NT2/D1 (cell line): ENCODE data around the gene PAX2.

ENCODE experiments used
- DNase-seq: peaks from one replicate; pipeline ENCODE4 v3.0.0-alpha.2; 2011; ENCODE audit warnings: low read depth, low spot score
- H3K27me3 ChIP-seq: 2 replicates; pipeline ENCODE4 v1.6.0; 2011; ENCODE audit warnings: mild to moderate bottlenecking; ENCODE audit not compliant: insufficient read length, insufficient read depth
- H3K36me3 ChIP-seq: 2 replicates; pipeline ENCODE4 v1.6.1; 2011; ENCODE audit warnings: mild to moderate bottlenecking, low read length, mixed read lengths; ENCODE audit not compliant: insufficient read depth, insufficient read length
- H3K4me1 ChIP-seq: 2 replicates; pipeline ENCODE4 v1.5.1; 2011; ENCODE audit not compliant: insufficient read depth, insufficient read length
- H3K4me3 ChIP-seq: 2 replicates; pipeline ENCODE4 v1.5.1; 2011; ENCODE audit warnings: low read depth; ENCODE audit not compliant: insufficient read length
- H3K9ac ChIP-seq: 2 replicates; pipeline ENCODE4 v1.6.0; 2011; ENCODE audit warnings: low read depth; ENCODE audit not compliant: insufficient read length
- H3K9me3 ChIP-seq: 2 replicates; pipeline ENCODE4 v1.5.1; 2011; ENCODE audit warnings: mild to moderate bottlenecking, low read length; ENCODE audit not compliant: insufficient read depth
- SUZ12 ChIP-seq: IDR thresholded peaks from 2 replicates; pipeline ENCODE4 v1.6.1; 2011; ENCODE audit not compliant: insufficient read length, insufficient read depth; ENCODE audit errors: extremely low read depth
- YY1 ChIP-seq: IDR thresholded peaks from 2 replicates; pipeline ENCODE4 v1.6.1; 2011; ENCODE audit not compliant: insufficient read length, insufficient read depth
- ZNF274 ChIP-seq: IDR thresholded peaks from 2 replicates; pipeline ENCODE4 v1.6.1; 2011; ENCODE audit warnings: mild to moderate bottlenecking, low read depth, low read length

PAX2 gene

DNA sequence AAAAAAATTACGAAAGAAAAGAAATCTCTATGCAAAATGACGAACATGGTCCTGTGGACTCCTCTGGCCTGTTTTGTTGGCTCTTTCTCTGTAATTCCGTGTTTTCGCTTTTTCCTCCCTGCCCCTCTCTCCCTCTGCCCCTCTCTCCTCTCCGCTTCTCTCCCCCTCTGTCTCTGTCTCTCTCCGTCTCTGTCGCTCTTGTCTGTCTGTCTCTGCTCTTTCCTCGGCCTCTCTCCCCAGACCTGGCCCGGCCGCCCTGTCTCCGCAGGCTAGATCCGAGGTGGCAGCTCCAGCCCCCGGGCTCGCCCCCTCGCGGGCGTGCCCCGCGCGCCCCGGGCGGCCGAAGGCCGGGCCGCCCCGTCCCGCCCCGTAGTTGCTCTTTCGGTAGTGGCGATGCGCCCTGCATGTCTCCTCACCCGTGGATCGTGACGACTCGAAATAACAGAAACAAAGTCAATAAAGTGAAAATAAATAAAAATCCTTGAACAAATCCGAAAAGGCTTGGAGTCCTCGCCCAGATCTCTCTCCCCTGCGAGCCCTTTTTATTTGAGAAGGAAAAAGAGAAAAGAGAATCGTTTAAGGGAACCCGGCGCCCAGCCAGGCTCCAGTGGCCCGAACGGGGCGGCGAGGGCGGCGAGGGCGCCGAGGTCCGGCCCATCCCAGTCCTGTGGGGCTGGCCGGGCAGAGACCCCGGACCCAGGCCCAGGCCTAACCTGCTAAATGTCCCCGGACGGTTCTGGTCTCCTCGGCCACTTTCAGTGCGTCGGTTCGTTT is 83.9 kb downstream of the PAX2 start:
- no peaks in the 10 kb centered on the region for H3K9me3 ChIP-seq
- H3K9ac ChIP-seq, result peak overlapping the region; percentile 70
- peak overlapping the region; percentile 21 for H3K4me3 ChIP-seq
- TF ChIP-seq YY1 (no peak), ZNF274 (no peak)
- H3K36me3 ChIP-seq, result no peaks in the 10 kb centered on the region
- peaks cover 5% of the 10 kb centered on the region for H3K4me1 ChIP-seq
- peaks cover 96% of the 10 kb centered on the region for H3K27me3 ChIP-seq
- DNase-seq, result no peak

DNA sequence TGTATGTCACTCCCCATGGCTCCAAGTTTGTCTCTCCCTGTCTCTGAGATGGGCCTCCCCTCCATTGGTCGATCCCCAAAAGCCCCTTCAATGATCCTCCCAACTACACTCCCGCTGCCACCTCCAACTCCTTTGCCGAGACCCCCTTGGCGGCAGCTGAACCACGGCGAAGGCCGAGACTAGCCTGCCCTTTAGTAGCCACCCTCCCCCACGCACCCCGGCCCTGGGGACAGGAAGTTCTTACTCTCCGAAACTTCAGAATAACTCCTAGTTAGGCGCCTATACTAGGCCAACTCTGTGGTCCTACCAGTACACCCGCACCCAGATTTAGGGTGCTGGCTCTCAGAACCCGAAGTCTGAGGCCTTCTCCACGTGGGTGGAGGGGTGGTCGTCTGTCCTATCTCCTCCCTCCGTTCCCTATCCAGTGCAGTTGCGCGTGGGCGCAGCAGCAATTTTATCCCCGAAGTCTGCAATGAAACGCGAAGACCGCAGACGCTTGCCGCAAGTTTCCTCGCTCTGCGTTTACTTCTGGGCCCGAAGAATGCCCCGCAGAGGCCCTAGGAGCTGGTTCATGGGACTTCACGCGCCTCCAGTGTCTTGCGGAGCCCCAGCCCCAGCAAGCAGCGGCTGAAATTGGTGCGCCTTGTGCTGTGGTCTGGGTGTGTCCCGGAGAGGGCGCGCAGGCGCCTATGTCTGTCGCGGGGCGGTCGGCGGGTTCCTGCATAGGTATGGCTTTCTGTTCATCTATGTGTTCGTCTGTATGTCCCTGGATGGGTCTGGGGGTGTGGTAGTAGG is 84.7 kb downstream of the PAX2 start:
- no peak overlapping the region for H3K9ac ChIP-seq
- peaks cover 5% of the 10 kb centered on the region for H3K4me1 ChIP-seq
- TF ChIP-seq SUZ12 (no peak), ZNF274 (no peak), YY1 (no peak)
- DNase-seq, result no peak
- H3K36me3 ChIP-seq, result no peaks in the 10 kb centered on the region
- peaks cover 96% of the 10 kb centered on the region for H3K27me3 ChIP-seq
- H3K4me3 ChIP-seq, result no peak overlapping the region
- no peaks in the 10 kb centered on the region for H3K9me3 ChIP-seq

- H3K36me3 ChIP-seq, result no peaks in the 10 kb centered on the region
- TF ChIP-seq YY1 (no peak), SUZ12 (no peak), ZNF274 (no peak)
- peaks cover 5% of the 10 kb centered on the region for H3K4me1 ChIP-seq
- H3K9me3 ChIP-seq, result no peaks in the 10 kb centered on the region
- H3K27me3 ChIP-seq, result peaks cover 94% of the 10 kb centered on the region
- H3K4me3 ChIP-seq, result no peak overlapping the region
- H3K9ac ChIP-seq, result no peak overlapping the region
- no peak for DNase-seq
Observed at GRCh38 chr10:100830728-100831111, 85.3 kb downstream of the PAX2 start.

DNA sequence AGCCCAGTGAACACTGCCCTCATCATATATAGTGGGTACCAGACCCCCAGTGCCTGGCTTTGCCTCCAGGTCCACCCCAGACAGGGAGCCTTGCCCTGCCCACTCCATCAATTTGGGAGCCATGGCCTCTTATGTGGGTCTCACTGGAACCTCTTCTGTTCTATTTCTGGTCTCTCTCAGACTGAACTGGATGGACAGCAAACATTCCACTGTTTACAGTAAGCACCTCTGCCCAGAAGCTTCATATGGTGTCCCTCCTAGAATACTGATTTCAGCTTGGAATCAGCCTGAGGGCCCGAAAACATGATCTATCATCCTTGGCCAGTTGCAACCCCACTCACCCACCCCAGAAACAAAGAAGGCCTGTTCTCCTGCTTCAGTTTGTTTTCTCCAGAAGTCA is 86.4 kb downstream of the PAX2 start:
- peaks cover 84% of the 10 kb centered on the region for H3K27me3 ChIP-seq
- no peaks in the 10 kb centered on the region for H3K9me3 ChIP-seq
- no peak overlapping the region for H3K4me3 ChIP-seq
- DNase-seq, result no peak
- no peak overlapping the region for H3K9ac ChIP-seq
- no peaks in the 10 kb centered on the region for H3K36me3 ChIP-seq
- H3K4me1 ChIP-seq, result peaks cover 5% of the 10 kb centered on the region
- no peak for TF ChIP-seq ZNF274
- no peak for TF ChIP-seq YY1
- TF ChIP-seq SUZ12, result no peak

DNA sequence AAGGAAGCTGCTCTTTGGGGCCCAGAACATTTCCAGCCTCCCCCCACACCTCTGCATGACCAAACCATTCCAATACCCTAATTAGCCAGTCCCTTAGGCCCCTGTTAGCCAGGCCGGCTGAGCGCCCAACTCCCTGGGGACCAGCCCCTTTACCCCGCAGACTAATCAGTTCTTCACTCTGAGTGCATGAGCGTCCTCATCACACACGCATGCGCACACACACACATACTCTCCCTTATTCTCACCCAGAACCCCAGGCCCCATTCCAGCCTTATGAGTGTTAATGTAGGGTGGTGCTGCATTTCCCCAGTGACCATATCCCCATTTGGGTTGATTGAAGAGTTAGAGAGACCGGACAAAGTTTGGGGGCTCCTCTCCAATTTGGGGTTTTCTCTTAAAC is 90.4 kb downstream of the PAX2 start:
- H3K27me3 ChIP-seq, result peaks cover 65% of the 10 kb centered on the region
- no peak overlapping the region for H3K4me3 ChIP-seq
- no peak for DNase-seq
- H3K36me3 ChIP-seq, result no peaks in the 10 kb centered on the region
- H3K9me3 ChIP-seq, result 0 out of 2 replicates have a peak, but pooled peaks cover under 1% of the 10 kb centered on the region
- H3K4me1 ChIP-seq, result no peaks in the 10 kb centered on the region
- TF ChIP-seq YY1 (no peak), ZNF274 (no peak), SUZ12 (no peak)
- H3K9ac ChIP-seq, result no peak overlapping the region

GRCh38 chr10:100836891-100837290 is 91.5 kb downstream of the PAX2 start:
- Histone ChIP-seq H3K27me3 (peaks cover 54% of the 10 kb centered on the region), H3K4me3 (no peak overlapping the region), H3K9ac (no peak overlapping the region), H3K4me1 (no peaks in the 10 kb centered on the region), H3K9me3 (peaks cover 5% of the 10 kb centered on the region; the same call in 1 of the 2 replicates), H3K36me3 (no peaks in the 10 kb centered on the region)
- TF ChIP-seq SUZ12, result no peak
- no peak for TF ChIP-seq YY1
- no peak for TF ChIP-seq ZNF274
- DNase-seq, result no peak

GRCh38 chr10:100837300-100837699 is 91.9 kb downstream of the PAX2 start:
- Histone ChIP-seq H3K4me3 (no peak overlapping the region), H3K9ac (no peak overlapping the region), H3K36me3 (no peaks in the 10 kb centered on the region), H3K9me3 (peaks cover 5% of the 10 kb centered on the region; the same call in 1 of the 2 replicates), H3K27me3 (peaks cover 50% of the 10 kb centered on the region), H3K4me1 (no peaks in the 10 kb centered on the region)
- DNase-seq, result no peak
- TF ChIP-seq YY1, result no peak
- no peak for TF ChIP-seq ZNF274
- TF ChIP-seq SUZ12, result no peak
